Measurements from ENCODE around the gene MAST4. TPM values are rescaled to one million over a fixed set of nuclear protein-coding genes. Genes with fewer than 3 reads are reported as not detected.

Gene MAST4
- total and polyA plus RNA-seq, 2 of the 8 experiments (the other 6 are each of a cell fraction or from before 2014, with no cell fraction given) = 1.5 to 2.6 TPM

DNA sequence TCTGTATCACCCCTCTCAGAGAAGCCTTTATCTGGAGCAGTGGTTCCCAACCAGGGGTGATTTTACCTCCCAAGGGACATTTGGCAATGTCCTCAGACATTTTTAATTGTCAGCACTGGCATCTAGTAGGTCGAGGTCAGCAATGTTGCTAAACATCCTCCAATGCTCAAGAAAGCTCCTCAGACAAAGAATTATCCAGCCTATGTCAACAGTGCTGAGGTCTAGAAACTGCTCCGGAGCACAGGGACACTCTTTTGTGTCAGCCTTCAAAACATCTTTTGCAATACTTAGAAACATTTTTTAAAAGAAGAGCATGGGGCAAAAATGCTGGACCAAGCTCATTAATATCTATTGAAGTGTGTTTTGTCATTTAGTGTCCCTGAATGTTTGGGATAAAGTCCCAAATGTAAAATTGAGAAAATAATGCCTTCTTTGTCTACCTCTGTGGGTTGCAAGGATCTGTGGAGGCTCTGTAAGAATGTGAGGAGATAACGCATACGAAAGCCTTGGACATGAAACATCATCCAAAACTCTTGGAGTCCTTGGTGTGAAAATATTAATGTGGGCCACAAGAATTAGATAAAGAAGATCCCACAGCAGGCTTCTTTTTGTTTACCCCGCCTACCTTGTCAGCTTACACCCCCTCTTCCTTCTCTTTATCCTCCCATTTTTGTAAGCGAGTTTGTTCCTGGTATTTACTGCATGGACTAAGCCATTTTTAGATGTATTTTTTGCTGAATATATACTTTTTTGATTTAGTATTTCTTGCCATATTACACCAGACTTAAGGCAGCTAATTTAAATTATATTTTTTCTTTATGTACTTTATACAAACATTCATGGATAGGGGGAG, 406.9 kb downstream of the MAST4 start (continued):
- no peak for TF ChIP-seq SP2 (IDR thresholded peaks at IDR 0.05; ENCODE audit: low read length)
- TF ChIP-seq BRCA1 (IDR thresholded peaks at IDR 0.05; ENCODE audit: low read depth, low read length) = no peak

Measured in H1 (cell line).